ENCODE data around the gene DSCAM.

GRCh38 chr21:40339050-40339449 lies 507.9 kb downstream of the DSCAM start:
- no peak for TF ChIP-seq POLR2AphosphoS5 (IDR thresholded peaks at IDR 0.05; ENCODE audit: low read depth, low read length)
- TF ChIP-seq, protein P1, sequence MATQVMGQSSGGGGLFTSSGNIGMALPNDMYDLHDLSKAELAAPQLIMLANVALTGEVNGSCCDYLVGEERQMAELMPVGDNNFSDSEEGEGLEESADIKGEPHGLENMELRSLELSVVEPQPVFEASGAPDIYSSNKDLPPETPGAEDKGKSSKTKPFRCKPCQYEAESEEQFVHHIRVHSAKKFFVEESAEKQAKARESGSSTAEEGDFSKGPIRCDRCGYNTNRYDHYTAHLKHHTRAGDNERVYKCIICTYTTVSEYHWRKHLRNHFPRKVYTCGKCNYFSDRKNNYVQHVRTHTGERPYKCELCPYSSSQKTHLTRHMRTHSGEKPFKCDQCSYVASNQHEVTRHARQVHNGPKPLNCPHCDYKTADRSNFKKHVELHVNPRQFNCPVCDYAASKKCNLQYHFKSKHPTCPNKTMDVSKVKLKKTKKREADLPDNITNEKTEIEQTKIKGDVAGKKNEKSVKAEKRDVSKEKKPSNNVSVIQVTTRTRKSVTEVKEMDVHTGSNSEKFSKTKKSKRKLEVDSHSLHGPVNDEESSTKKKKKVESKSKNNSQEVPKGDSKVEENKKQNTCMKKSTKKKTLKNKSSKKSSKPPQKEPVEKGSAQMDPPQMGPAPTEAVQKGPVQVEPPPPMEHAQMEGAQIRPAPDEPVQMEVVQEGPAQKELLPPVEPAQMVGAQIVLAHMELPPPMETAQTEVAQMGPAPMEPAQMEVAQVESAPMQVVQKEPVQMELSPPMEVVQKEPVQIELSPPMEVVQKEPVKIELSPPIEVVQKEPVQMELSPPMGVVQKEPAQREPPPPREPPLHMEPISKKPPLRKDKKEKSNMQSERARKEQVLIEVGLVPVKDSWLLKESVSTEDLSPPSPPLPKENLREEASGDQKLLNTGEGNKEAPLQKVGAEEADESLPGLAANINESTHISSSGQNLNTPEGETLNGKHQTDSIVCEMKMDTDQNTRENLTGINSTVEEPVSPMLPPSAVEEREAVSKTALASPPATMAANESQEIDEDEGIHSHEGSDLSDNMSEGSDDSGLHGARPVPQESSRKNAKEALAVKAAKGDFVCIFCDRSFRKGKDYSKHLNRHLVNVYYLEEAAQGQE (IDR thresholded peaks at IDR 0.05; ENCODE audit: insufficient read depth in 1 of 2, low read depth in 2 of 2, low read length in 2 of 2): no peak

Data from PFSK-1 (cell line).